ENCODE data around the gene UBE4B.

Gene UBE4B

DNA sequence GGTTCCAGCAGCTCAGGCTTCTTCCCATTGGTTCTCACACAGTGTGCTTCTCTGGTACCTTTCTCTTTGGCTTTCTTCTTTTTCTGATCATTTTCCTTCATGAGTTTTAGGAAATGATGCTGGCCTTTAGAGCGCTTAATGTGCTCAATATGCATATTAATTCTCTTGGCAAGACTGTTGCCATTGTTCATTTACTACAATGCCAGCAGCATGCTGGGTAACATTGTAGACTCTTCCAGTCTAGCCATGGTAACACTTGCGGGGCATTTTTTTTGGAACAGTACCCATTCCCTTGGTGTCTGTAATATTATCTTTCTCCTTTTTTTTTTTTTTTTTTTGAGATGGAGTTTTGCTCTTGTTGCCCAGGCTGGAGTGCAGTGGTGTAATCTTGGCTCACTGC lies 21.7 kb downstream of the UBE4B start:
- no peak overlapping the region for H3K4me3 ChIP-seq (ENCODE audit: low read depth, low read length)
- TF ChIP-seq, protein P1, sequence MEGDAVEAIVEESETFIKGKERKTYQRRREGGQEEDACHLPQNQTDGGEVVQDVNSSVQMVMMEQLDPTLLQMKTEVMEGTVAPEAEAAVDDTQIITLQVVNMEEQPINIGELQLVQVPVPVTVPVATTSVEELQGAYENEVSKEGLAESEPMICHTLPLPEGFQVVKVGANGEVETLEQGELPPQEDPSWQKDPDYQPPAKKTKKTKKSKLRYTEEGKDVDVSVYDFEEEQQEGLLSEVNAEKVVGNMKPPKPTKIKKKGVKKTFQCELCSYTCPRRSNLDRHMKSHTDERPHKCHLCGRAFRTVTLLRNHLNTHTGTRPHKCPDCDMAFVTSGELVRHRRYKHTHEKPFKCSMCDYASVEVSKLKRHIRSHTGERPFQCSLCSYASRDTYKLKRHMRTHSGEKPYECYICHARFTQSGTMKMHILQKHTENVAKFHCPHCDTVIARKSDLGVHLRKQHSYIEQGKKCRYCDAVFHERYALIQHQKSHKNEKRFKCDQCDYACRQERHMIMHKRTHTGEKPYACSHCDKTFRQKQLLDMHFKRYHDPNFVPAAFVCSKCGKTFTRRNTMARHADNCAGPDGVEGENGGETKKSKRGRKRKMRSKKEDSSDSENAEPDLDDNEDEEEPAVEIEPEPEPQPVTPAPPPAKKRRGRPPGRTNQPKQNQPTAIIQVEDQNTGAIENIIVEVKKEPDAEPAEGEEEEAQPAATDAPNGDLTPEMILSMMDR (IDR thresholded peaks at IDR 0.05; ENCODE audit: borderline replicate concordance, insufficient read depth, low read depth, low read length) = no peak

DNA sequence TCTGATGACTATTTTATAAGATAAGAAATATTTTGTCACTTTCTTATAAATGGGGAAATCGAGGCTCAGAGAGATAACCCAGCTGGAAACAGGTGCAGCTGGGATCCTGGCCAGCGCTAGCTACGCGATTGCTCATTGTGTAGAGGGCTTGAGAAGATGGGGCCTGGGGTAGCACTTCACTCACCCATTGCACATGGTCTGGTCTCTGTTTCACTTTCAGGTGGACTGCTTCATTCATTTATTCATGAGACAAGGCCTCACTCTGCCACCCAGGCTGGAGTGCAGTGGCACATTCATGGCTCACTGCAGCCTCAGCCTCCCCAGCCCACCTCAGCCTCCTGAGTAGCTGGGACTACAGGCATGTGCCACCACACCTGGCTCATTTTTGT lies 23.8 kb downstream of the UBE4B start:
- TF ChIP-seq, protein P1 (IDR thresholded peaks at IDR 0.05; ENCODE audit: borderline replicate concordance, insufficient read depth, low read depth, low read length) = no peak
- H3K4me3 ChIP-seq (ENCODE audit: low read depth, low read length) = no peak overlapping the region

DNA sequence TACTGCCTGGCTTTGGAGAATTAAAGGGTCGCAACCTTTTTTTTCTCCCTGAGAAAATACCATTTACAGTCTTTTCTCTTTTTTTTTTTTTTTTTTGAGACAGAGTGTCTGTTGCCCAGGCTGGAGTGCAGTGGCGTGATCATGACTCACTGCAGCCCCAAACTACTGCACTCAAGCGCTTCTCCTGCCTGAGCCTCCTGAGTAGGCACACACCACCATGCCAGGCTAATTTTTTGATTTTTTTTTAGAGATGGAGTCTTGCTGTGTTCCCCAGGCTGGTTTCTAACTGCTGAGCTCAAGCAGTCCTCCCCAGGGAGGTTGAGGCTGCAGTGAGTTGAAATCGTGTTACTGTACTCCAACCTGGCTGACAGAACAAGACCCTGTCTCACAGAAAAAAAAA lies 24.6 kb downstream of the UBE4B start:
- TF ChIP-seq, protein P1 (IDR thresholded peaks at IDR 0.05; ENCODE audit: borderline replicate concordance, insufficient read depth, low read depth, low read length) = no peak
- no peak overlapping the region for H3K4me3 ChIP-seq (ENCODE audit: low read depth, low read length)

DNA sequence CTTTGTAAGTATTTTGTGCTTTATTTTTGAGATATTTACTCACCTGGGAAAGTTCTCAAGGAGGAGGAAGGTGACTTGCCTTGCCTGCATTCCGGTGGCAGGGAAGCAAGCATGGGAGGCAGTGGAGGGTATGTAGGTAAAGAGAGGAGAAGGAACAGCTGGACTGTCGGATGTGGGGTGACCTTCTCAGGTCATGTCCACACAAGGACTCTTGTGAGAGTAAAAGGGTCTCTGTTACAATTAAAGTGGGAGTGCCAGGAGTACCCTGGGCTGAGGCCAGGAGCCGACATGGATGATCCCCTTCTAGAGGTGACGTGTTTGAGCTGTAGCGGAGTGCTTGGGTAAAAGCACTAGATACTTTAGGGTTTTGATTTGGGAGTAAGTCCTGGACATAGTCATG lies 25.0 kb downstream of the UBE4B start:
- TF ChIP-seq, protein P1 (IDR thresholded peaks at IDR 0.05; ENCODE audit: borderline replicate concordance, insufficient read depth, low read depth, low read length) = no peak
- H3K4me3 ChIP-seq (ENCODE audit: low read depth, low read length) = no peak overlapping the region

DNA sequence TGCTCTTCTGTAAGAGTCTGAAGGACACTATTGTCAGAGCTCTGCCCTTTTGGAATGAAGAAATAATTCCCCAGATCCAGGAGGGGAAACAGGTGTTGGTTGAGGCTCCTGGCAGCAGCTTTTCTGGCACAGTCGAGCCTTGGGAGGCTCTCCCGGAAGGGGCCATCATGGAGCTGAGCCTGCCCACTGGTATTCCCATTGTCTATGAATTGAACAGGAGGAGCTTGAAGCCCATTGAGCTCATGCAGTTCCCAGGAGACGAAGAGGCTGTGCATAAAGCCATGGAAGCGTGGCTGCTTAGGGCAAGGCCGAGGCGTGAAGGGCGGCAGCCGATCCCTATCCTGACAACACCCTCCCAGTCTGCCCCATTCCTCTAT lies 26.6 kb downstream of the UBE4B start:
- TF ChIP-seq, protein P1 (IDR thresholded peaks at IDR 0.05; ENCODE audit: borderline replicate concordance, insufficient read depth, low read depth, low read length) = no peak
- H3K4me3 ChIP-seq (ENCODE audit: low read depth, low read length) = no peak overlapping the region

DNA sequence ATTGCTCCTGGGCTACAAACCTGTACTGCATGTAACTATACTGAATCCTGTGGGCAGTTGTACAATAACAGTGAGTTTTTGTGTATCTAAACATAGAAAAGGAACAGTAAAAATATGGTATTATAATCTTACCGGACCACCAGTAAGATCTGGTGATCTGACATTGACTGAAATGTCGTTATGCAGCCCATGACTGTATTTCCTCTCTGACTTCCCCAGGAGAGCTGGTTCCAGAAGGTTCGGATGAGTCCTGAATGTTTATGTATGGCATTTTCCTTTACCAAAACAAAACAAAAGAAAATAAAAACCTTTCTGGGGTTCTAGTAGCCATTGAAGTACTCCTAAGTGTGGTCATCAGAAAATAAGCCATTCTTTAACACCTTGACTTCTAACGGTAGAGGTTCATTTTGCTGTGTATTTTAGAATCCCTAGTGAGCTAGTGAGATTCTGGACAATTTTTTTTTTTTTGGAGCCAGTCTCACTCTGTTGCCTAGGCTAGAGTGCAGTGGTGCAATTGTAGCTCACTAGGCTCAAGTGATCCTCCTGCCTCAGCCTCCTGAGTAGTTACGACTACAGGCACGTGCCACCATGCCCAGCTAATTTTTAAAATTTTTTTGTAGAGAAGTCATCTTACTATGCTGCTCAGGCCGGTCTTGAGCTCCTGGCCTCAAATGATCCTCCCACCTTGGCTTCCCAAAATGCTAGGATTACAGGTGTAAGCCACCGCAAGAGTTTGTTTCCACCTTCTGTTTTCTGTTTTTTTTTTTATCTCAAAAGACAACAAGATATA lies 27.7 kb downstream of the UBE4B start:
- TF ChIP-seq, protein P1 (IDR thresholded peaks at IDR 0.05; ENCODE audit: borderline replicate concordance, insufficient read depth, low read depth, low read length) = no peak
- no peak overlapping the region for H3K4me3 ChIP-seq (ENCODE audit: low read depth, low read length)

DNA sequence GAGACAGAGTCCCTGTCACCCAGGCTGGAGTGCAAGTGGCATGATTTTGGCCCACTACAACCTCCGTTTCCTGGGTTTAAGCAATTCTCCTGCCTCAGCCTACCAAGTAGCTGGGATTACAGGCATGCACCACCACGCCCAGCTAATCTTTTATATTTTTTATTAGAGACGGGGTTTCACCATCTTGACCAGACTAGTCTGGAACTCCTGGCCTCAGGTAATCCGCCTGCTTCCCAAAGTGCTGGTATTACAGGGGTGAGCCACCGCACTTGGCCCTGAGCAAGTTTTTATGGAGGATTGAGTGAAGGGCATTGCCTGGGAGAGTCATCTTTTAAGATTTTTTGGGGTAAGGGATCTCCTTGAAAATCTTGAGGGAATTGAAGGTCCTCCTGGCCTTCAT lies 28.5 kb downstream of the UBE4B start:
- H3K4me3 ChIP-seq (ENCODE audit: low read depth, low read length) = no peak overlapping the region
- TF ChIP-seq, protein P1 (IDR thresholded peaks at IDR 0.05; ENCODE audit: borderline replicate concordance, insufficient read depth, low read depth, low read length) = no peak

Data from GM12875 (cell line).